Stomach (tissue), 4 donors: ENCODE data around the gene FXYD4.

Experiments
- EP300 ChIP-seq: sonication (generic); formaldehyde crosslinking; IDR thresholded peaks from one replicate; pipeline ENCODE4 v1.6.1; 2017; ENCODE audit warnings: antibody characterized with exemption
- POLR2A ChIP-seq, 4 donors: fragments of 450-650 bp; IDR thresholded peaks; one replicate each; pipeline ENCODE4 v1.6.1; 2016; ENCODE audit warnings: antibody characterized with exemption in 4 of 4, control low read depth in 2 of 4, mild to moderate bottlenecking in 1 of 4, moderate library complexity in 1 of 4
- TF ChIP-seq, protein P1 (sequence below), 7 experiments: fragments of 450-650 bp in 4 of 7; fragments of 200-600 bp in 3 of 7; sonication (generic) in 3 of 7; IDR thresholded peaks; one replicate each; pipeline ENCODE4 v1.5.1; 2016 to 2019; ENCODE audit warnings: antibody characterized with exemption in 7 of 7, control low read depth in 2 of 7, mild to moderate bottlenecking in 1 of 7

DNA sequence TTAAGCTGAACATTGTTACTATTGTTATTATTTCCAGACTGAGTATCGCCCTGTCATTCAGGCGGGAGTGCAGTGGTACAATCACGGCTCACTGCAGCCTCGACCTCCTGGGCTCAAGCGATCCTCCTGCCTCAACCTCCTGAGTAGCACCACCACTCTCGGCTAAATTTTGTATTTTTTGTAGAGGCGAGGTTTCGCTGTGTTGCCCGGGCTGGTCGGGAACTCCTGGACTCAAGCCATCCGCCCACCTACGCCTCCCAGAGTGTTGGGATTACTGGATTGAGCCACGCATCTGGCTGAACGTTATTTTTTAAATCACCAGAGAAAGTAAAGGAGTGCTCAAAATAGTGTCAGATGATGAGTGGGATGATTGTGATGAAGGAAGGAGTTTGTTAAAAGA is 38.9 kb downstream of the FXYD4 start:
- TF ChIP-seq, protein P1, sequence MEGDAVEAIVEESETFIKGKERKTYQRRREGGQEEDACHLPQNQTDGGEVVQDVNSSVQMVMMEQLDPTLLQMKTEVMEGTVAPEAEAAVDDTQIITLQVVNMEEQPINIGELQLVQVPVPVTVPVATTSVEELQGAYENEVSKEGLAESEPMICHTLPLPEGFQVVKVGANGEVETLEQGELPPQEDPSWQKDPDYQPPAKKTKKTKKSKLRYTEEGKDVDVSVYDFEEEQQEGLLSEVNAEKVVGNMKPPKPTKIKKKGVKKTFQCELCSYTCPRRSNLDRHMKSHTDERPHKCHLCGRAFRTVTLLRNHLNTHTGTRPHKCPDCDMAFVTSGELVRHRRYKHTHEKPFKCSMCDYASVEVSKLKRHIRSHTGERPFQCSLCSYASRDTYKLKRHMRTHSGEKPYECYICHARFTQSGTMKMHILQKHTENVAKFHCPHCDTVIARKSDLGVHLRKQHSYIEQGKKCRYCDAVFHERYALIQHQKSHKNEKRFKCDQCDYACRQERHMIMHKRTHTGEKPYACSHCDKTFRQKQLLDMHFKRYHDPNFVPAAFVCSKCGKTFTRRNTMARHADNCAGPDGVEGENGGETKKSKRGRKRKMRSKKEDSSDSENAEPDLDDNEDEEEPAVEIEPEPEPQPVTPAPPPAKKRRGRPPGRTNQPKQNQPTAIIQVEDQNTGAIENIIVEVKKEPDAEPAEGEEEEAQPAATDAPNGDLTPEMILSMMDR (IDR thresholded peaks at IDR 0.05) = no peak
- TF ChIP-seq POLR2A (IDR thresholded peaks at IDR 0.05) (no peak), EP300 (no peak)
